Nephron (organoid): ENCODE results near the gene GP1BA.
A peak's percentile ranks its signal among the peaks of the same experiment; 100 is the strongest.

Experiments used
- H3K27ac Mint-ChIP-seq, 3 experiments: 2 replicates each; pipeline ENCODE4 v1.8.0; 2020; ENCODE audit warnings: mixed read lengths in 3 of 3, mild to moderate bottlenecking in 2 of 3, moderate library complexity in 1 of 3
- H3K27me3 Mint-ChIP-seq: 2 replicates; pipeline ENCODE4 v1.8.0; 2021; ENCODE audit warnings: low read depth, mild to moderate bottlenecking, moderate library complexity, mixed read lengths
- H3K36me3 Mint-ChIP-seq: 2 replicates; pipeline ENCODE4 v1.8.0; 2020; ENCODE audit warnings: low read depth, mixed read lengths
- H3K4me1 Mint-ChIP-seq: 2 replicates; pipeline ENCODE4 v1.8.0; 2020; ENCODE audit warnings: mixed read lengths
- H3K4me3 Mint-ChIP-seq, 3 experiments: 2 replicates each; pipeline ENCODE4 v1.8.0; 2020; ENCODE audit warnings: mild to moderate bottlenecking in 3 of 3, mixed read lengths in 3 of 3, moderate library complexity in 2 of 3
- H3K9me3 Mint-ChIP-seq: 2 replicates; pipeline ENCODE4 v1.8.0; 2020; ENCODE audit warnings: mixed read lengths
- CTCF ChIP-seq, 3 experiments: fragments of 200-600 bp; sonication (generic); IDR thresholded peaks; one replicate each; pipeline ENCODE4 v1.5.0; 2021; ENCODE audit warnings: antibody characterized with exemption in 3 of 3; ENCODE audit not compliant: unreplicated experiment in 3 of 3

Gene GP1BA

DNA sequence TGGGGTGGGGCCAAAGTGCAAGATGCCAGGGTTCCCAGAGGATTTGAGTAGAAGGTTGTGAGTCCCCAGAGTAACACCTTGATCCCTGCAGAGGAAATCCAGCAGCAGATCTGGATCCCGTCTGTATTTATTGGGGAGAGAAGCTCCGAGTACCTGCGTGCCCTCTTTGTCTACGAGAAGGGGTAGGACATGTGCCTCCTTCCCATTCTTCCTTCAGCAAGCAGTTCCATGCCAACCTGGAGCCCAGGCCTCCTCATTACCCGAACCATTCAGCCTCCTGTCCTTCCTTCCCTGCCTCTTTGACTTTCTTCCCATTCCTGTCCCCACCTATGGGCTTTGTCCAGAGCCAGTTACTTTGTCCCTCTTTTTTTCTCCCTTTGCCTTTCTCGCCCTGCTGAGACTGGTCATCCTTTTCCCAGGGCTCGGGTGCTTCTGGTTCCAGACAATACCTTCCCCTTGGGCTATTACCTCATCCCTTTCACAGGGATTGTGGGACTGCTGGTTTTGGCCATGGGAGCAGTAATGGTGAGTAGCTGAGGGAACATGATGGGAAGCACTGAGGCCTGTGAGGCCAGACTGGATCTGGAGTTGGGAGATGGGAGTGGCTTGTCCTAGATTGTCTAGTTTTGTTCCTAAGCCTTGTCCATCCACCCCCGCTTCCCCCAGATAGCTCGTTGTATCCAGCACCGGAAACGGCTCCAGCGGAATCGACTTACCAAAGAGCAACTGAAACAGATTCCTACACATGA is 10.9 kb downstream of the GP1BA start:
- peak overlapping the region; percentile 38 to 73 (median 49) for H3K27ac Mint-ChIP-seq
- H3K4me3 Mint-ChIP-seq = peak overlapping the region; percentile 91 to 98 (median 93)
- H3K27me3 Mint-ChIP-seq = no peaks in the 10 kb centered on the region
- H3K36me3 Mint-ChIP-seq = peaks cover 57% of the 10 kb centered on the region
- H3K4me1 Mint-ChIP-seq = peaks cover 65% of the 10 kb centered on the region
- no peak for TF ChIP-seq CTCF (IDR thresholded peaks at IDR 0.05; ENCODE audit: unreplicated experiment in 3 of 3)
- no peaks in the 10 kb centered on the region for H3K9me3 Mint-ChIP-seq

- H3K27me3 Mint-ChIP-seq = no peaks in the 10 kb centered on the region
- TF ChIP-seq CTCF (IDR thresholded peaks at IDR 0.05; ENCODE audit: unreplicated experiment in 3 of 3) = no peak
- peak overlapping the region; percentile 73 to 99 (median 89) for H3K27ac Mint-ChIP-seq
- H3K4me3 Mint-ChIP-seq = peak overlapping the region; percentile 53 to 95 (median 68)
- no peaks in the 10 kb centered on the region for H3K9me3 Mint-ChIP-seq
- H3K4me1 Mint-ChIP-seq = peaks cover 55% of the 10 kb centered on the region
- peaks cover 57% of the 10 kb centered on the region for H3K36me3 Mint-ChIP-seq
These were observed 12.1 kb downstream of the GP1BA start for GRCh38 chr17:4944163-4944553.

GRCh38 chr17:4944554-4945175 is 12.6 kb downstream of the GP1BA start:
- peaks cover 52% of the 10 kb centered on the region for H3K4me1 Mint-ChIP-seq
- H3K27ac Mint-ChIP-seq = peak overlapping the region; percentile 80 to 99 (median 89)
- peak overlapping the region; percentile 53 to 95 (median 68) for H3K4me3 Mint-ChIP-seq
- H3K36me3 Mint-ChIP-seq = peaks cover 57% of the 10 kb centered on the region
- H3K9me3 Mint-ChIP-seq = no peaks in the 10 kb centered on the region
- no peak for TF ChIP-seq CTCF (IDR thresholded peaks at IDR 0.05; ENCODE audit: unreplicated experiment in 3 of 3)
- H3K27me3 Mint-ChIP-seq = no peaks in the 10 kb centered on the region

GRCh38 chr17:4945176-4945943 is 13.3 kb downstream of the GP1BA start:
- H3K4me1 Mint-ChIP-seq = peaks cover 47% of the 10 kb centered on the region
- H3K9me3 Mint-ChIP-seq = no peaks in the 10 kb centered on the region
- TF ChIP-seq CTCF (IDR thresholded peaks at IDR 0.05; ENCODE audit: unreplicated experiment in 3 of 3) = no peak
- peaks cover 53% of the 10 kb centered on the region for H3K36me3 Mint-ChIP-seq
- H3K27ac Mint-ChIP-seq = peak overlapping the region; percentile 80 to 99 (median 89)
- H3K27me3 Mint-ChIP-seq = no peaks in the 10 kb centered on the region
- H3K4me3 Mint-ChIP-seq = peak overlapping the region; percentile 95 to 98 (median 96)

GRCh38 chr17:4945944-4946280 is 13.8 kb downstream of the GP1BA start:
- no peaks in the 10 kb centered on the region for H3K27me3 Mint-ChIP-seq
- peaks cover 49% of the 10 kb centered on the region for H3K4me1 Mint-ChIP-seq
- H3K36me3 Mint-ChIP-seq = peaks cover 53% of the 10 kb centered on the region
- no peak for TF ChIP-seq CTCF (IDR thresholded peaks at IDR 0.05; ENCODE audit: unreplicated experiment in 3 of 3)
- no peaks in the 10 kb centered on the region for H3K9me3 Mint-ChIP-seq
- peak overlapping the region; percentile 95 to 98 (median 96) for H3K4me3 Mint-ChIP-seq
- H3K27ac Mint-ChIP-seq = peak overlapping the region; percentile 87 to 99 (median 89)
